H1 (cell line): ENCODE measurements around the gene C5orf52.

Experiments
- CREB1 ChIP-seq: IDR thresholded peaks from 2 replicates; pipeline ENCODE4 v1.6.1; 2012; ENCODE audit warnings: inconsistent platforms
- CTCF ChIP-seq, 3 experiments: IDR thresholded peaks; 1 replicate in 2 of 3; 2 replicates in 1 of 3; pipeline versions ENCODE4 v1.5.1 to v1.6.1; 2011; ENCODE audit warnings: low read length in 3 of 3, mild to moderate bottlenecking in 3 of 3, inconsistent platforms in 2 of 3, low read depth in 1 of 3, moderate library complexity in 1 of 3; ENCODE audit not compliant: insufficient read depth in 1 of 3; ENCODE audit errors: control extremely low read depth in 1 of 3
- E2F6 ChIP-seq: IDR thresholded peaks from 2 replicates; pipeline ENCODE4 v1.6.1; 2012; ENCODE audit warnings: inconsistent platforms
- POLR2A ChIP-seq, 2 experiments: IDR thresholded peaks; 1 replicate in 1 of 2; 2 replicates in 1 of 2; pipeline ENCODE4 v1.6.1; 2011; ENCODE audit warnings: low read depth in 2 of 2, low read length in 2 of 2, mild to moderate bottlenecking in 2 of 2; ENCODE audit errors: control extremely low read depth in 1 of 2
- SIN3A ChIP-seq, 2 experiments: IDR thresholded peaks in 1 of 2; conservative IDR thresholded peaks in 1 of 2; 2 replicates each; pipeline ENCODE4 v1.6.1; 2011 to 2012; ENCODE audit warnings: low read length in 2 of 2, improper control_type of control experiment in 1 of 2, low read depth in 1 of 2, mild to moderate bottlenecking in 1 of 2
- SUZ12 ChIP-seq: fragments of 200-600 bp; sonication (generic); IDR thresholded peaks from 2 replicates; pipeline ENCODE4 v1.6.1; 2012; ENCODE audit warnings: mild to moderate bottlenecking, inconsistent platforms, low read length, moderate library complexity, mixed read lengths
- USF2 ChIP-seq: IDR thresholded peaks from 2 replicates; pipeline ENCODE4 v1.6.1; 2011; ENCODE audit warnings: low read length, improper control_type of control experiment

- TF ChIP-seq E2F6 (no peak), CTCF (IDR thresholded peaks at IDR 0.05; ENCODE audit: control extremely low read depth in 1 of 3, insufficient read depth in 1 of 3, low read depth in 1 of 3, low read length in 3 of 3) (no peak), CREB1 (no peak), USF2 (no peak), POLR2A (IDR thresholded peaks at IDR 0.05; ENCODE audit: control extremely low read depth in 1 of 2, low read depth in 2 of 2, low read length in 2 of 2) (no peak), SIN3A (conservative IDR thresholded peaks at IDR 0.05 in 1 of 2, IDR thresholded peaks at IDR 0.05 in 1 of 2; ENCODE audit: low read depth in 1 of 2, low read length in 2 of 2) (no peak), SUZ12 (no peak)
Measured at GRCh38 chr5:157680239-157680638, 8.9 kb downstream of the C5orf52 start.
